Vagina (tissue), 2 donors: ENCODE measurements around the gene OVCA2. TPM values are rescaled to one million over a fixed set of nuclear protein-coding genes. Genes with fewer than 3 reads are reported as not detected.
"Not testable (repeated sequence)": the region's sequence is repeated elsewhere in the genome, so short reads cannot be mapped to it uniquely, and the experiment has no call there.

Experiments
- DNase-seq, 2 donors: peaks; one replicate each; pipeline ENCODE4 v3.0.0-alpha.2; 2017; ENCODE audit errors: extremely low spot score in 2 of 2
- H3K27ac ChIP-seq: fragments of 200-600 bp; sonication (generic); one replicate; pipeline ENCODE4 v1.5.1; 2019
- H3K27me3 ChIP-seq: fragments of 200-600 bp; sonication (generic); one replicate; pipeline ENCODE4 v1.5.1; 2019
- H3K36me3 ChIP-seq, 2 donors: fragments of 200-600 bp; sonication (generic); one replicate each; pipeline ENCODE4 v1.5.1; 2017 to 2019
- H3K4me1 ChIP-seq: fragments of 200-600 bp; sonication (generic); one replicate; pipeline ENCODE4 v1.5.1; 2019
- H3K4me3 ChIP-seq, 2 donors: fragments of 200-600 bp; sonication (generic); 1 replicate in 1 of 2; 2 replicates in 1 of 2; pipeline ENCODE4 v1.5.1; 2016 to 2019
- H3K9me3 ChIP-seq: fragments of 200-600 bp; sonication (generic); one replicate; pipeline ENCODE4 v1.5.1; 2019
- CTCF ChIP-seq, 3 experiments: fragments of 450-650 bp in 2 of 3; fragments of 200-600 bp in 1 of 3; sonication (generic) in 1 of 3; IDR thresholded peaks; one replicate each; pipeline ENCODE4 v1.5.1; 2017 to 2019; ENCODE audit warnings: antibody characterized with exemption in 3 of 3, mild to moderate bottlenecking in 2 of 3, moderate library complexity in 2 of 3
- POLR2A ChIP-seq, 2 donors: fragments of 450-650 bp; IDR thresholded peaks; one replicate each; pipeline ENCODE4 v1.6.1; 2017; ENCODE audit warnings: antibody characterized with exemption in 2 of 2, mild to moderate bottlenecking in 2 of 2, moderate library complexity in 2 of 2
- POLR2AphosphoS5 ChIP-seq, 2 donors: sonication (generic); formaldehyde crosslinking; IDR thresholded peaks; one replicate each; pipeline ENCODE4 v1.9.0; 2017; ENCODE audit warnings: antibody characterized with exemption in 2 of 2, mild to moderate bottlenecking in 2 of 2, low read depth in 1 of 2; ENCODE audit not compliant: insufficient read depth in 1 of 2
- intact Hi-C: fragments of 100-400 bp; cut with DNase I; formaldehyde crosslinking; loops from one replicate; pipeline ENCODE4 v1.15.1; 2023
- total RNA-seq: library from RNA; depleted of rRNA; stranded (reverse); fragments of >200 nt; gene quantifications from one replicate; pipeline ENCODE4 v1.2.3, GENCODE V29; 2016

The OVCA2 gene
- total RNA-seq, 1 donor from 2014 or later: 24.3 TPM

GRCh38 chr17:2011411-2012371 lies 30.1 kb upstream of the OVCA2 start:
- Histone ChIP-seq H3K4me1 (peaks cover 22% of the 10 kb centered on the region), H3K27me3 (no peaks in the 10 kb centered on the region), H3K4me3 (peak overlapping the region; percentile 7 to 34), H3K9me3 (no peaks in the 10 kb centered on the region), H3K36me3 (no peaks in the 10 kb centered on the region), H3K27ac (peak overlapping the region; percentile 74)
- intact Hi-C loops: no loop called here
- TF ChIP-seq CTCF (IDR thresholded peaks at IDR 0.05) (no peak), POLR2AphosphoS5 (IDR thresholded peaks at IDR 0.05; ENCODE audit: insufficient read depth in 1 of 2, low read depth in 1 of 2) (peak; percentile 31 to 71)
- no peak for DNase-seq

GRCh38 chr17:2012499-2012898 lies 29.3 kb upstream of the OVCA2 start:
- no peaks in the 10 kb centered on the region for H3K27me3 ChIP-seq
- no peak overlapping the region for H3K4me3 ChIP-seq
- no peak for TF ChIP-seq CTCF (IDR thresholded peaks at IDR 0.05)
- no peak for TF ChIP-seq POLR2AphosphoS5 (IDR thresholded peaks at IDR 0.05; ENCODE audit: insufficient read depth in 1 of 2, low read depth in 1 of 2)
- TF ChIP-seq POLR2A (IDR thresholded peaks at IDR 0.05): no peak
- DNase-seq: no peak
- H3K4me1 ChIP-seq: peaks cover 22% of the 10 kb centered on the region
- intact Hi-C loops: no loop called here
- H3K36me3 ChIP-seq: no peaks in the 10 kb centered on the region
- no peaks in the 10 kb centered on the region for H3K9me3 ChIP-seq
- H3K27ac ChIP-seq: peak overlapping the region; percentile 74

GRCh38 chr17:2013220-2013993 lies 28.4 kb upstream of the OVCA2 start:
- intact Hi-C loops, DNase-seq, H3K36me3 ChIP-seq, H3K9me3 ChIP-seq, H3K27me3 ChIP-seq, H3K4me3 ChIP-seq: not testable (repeated sequence)
- Histone ChIP-seq H3K27ac (peak overlapping the region; percentile 74), H3K4me1 (peaks cover 22% of the 10 kb centered on the region)

GRCh38 chr17:2013994-2014317 lies 27.9 kb upstream of the OVCA2 start:
- Histone ChIP-seq H3K4me3 (no peak overlapping the region), H3K27ac (no peak overlapping the region), H3K27me3 (no peaks in the 10 kb centered on the region), H3K36me3 (no peaks in the 10 kb centered on the region), H3K9me3 (no peaks in the 10 kb centered on the region), H3K4me1 (peaks cover 22% of the 10 kb centered on the region)
- TF ChIP-seq CTCF (IDR thresholded peaks at IDR 0.05) (no peak), POLR2AphosphoS5 (IDR thresholded peaks at IDR 0.05; ENCODE audit: insufficient read depth in 1 of 2, low read depth in 1 of 2) (no peak), POLR2A (IDR thresholded peaks at IDR 0.05) (no peak)
- DNase-seq: no peak
- intact Hi-C loops: no loop called here

- H3K36me3 ChIP-seq: no peaks in the 10 kb centered on the region
- no peak for DNase-seq
- no peak for TF ChIP-seq POLR2A (IDR thresholded peaks at IDR 0.05)
- TF ChIP-seq POLR2AphosphoS5 (IDR thresholded peaks at IDR 0.05; ENCODE audit: insufficient read depth in 1 of 2, low read depth in 1 of 2): no peak
- no peak for TF ChIP-seq CTCF (IDR thresholded peaks at IDR 0.05)
- no peaks in the 10 kb centered on the region for H3K27me3 ChIP-seq
- peaks cover 21% of the 10 kb centered on the region for H3K4me1 ChIP-seq
- H3K9me3 ChIP-seq: no peaks in the 10 kb centered on the region
- no peak overlapping the region for H3K27ac ChIP-seq
- intact Hi-C loops: no loop called here
- H3K4me3 ChIP-seq: no peak overlapping the region
Observed at GRCh38 chr17:2015314-2015713, 26.5 kb upstream of the OVCA2 start.
